ENCODE measurements around the gene CLDN22. TPM values are rescaled to one million over a fixed set of nuclear protein-coding genes. Genes with fewer than 3 reads are reported as not detected.

The CLDN22 gene
- total RNA-seq, 4 donors from 2014 or later: not detected

GRCh38 chr4:183362916-183363542 is 43.0 kb upstream of the CLDN22 start:
- H3K4me3 ChIP-seq: no peak overlapping the region
- TF ChIP-seq EP300 (IDR thresholded peaks at IDR 0.05) (no peak), CTCF (IDR thresholded peaks at IDR 0.05) (no peak), POLR2A (IDR thresholded peaks at IDR 0.05) (no peak)
- no peak overlapping the region for H3K27ac ChIP-seq
- H3K9me3 ChIP-seq: no peaks in the 10 kb centered on the region
- H3K36me3 ChIP-seq: no peaks in the 10 kb centered on the region
- no peaks in the 10 kb centered on the region for H3K27me3 ChIP-seq
- H3K4me1 ChIP-seq: no peaks in the 10 kb centered on the region
- 54 to 55% methylated on average over 15 of the region's 15 CpGs for WGBS, 2 donors
- no peak for DNase-seq (ENCODE audit: low spot score in 2 of 2)

- no peaks in the 10 kb centered on the region for H3K4me1 ChIP-seq
- no peak for DNase-seq (ENCODE audit: low spot score in 2 of 2)
- H3K27ac ChIP-seq: no peak overlapping the region
- WGBS, 2 donors: 65 to 68% methylated on average over 4 of the region's 4 CpGs
- H3K4me3 ChIP-seq: no peak overlapping the region
- no peaks in the 10 kb centered on the region for H3K9me3 ChIP-seq
- no peaks in the 10 kb centered on the region for H3K36me3 ChIP-seq
- no peak for TF ChIP-seq EP300 (IDR thresholded peaks at IDR 0.05)
- TF ChIP-seq POLR2A (IDR thresholded peaks at IDR 0.05): no peak
- TF ChIP-seq CTCF (IDR thresholded peaks at IDR 0.05): no peak
- H3K27me3 ChIP-seq: no peaks in the 10 kb centered on the region
Observed at GRCh38 chr4:183362036-183362435, 42.0 kb upstream of the CLDN22 start.

- H3K4me1 ChIP-seq: no peaks in the 10 kb centered on the region
- DNase-seq (ENCODE audit: low spot score in 2 of 2): no peak
- H3K27me3 ChIP-seq: no peaks in the 10 kb centered on the region
- no peak overlapping the region for H3K4me3 ChIP-seq
- H3K9me3 ChIP-seq: no peaks in the 10 kb centered on the region
- TF ChIP-seq POLR2A (IDR thresholded peaks at IDR 0.05) (no peak), CTCF (IDR thresholded peaks at IDR 0.05) (no peak), EP300 (IDR thresholded peaks at IDR 0.05) (no peak)
- WGBS, 2 donors: 72% methylated on average over 11 of the region's 11 CpGs
- H3K27ac ChIP-seq: no peak overlapping the region
- no peaks in the 10 kb centered on the region for H3K36me3 ChIP-seq
Observed at GRCh38 chr4:183360161-183360919, 40.3 kb upstream of the CLDN22 start.

GRCh38 chr4:183358215-183358755 is 38.2 kb upstream of the CLDN22 start:
- Histone ChIP-seq H3K27ac (no peak overlapping the region), H3K9me3 (no peaks in the 10 kb centered on the region), H3K36me3 (no peaks in the 10 kb centered on the region), H3K4me1 (no peaks in the 10 kb centered on the region), H3K4me3 (no peak overlapping the region), H3K27me3 (no peaks in the 10 kb centered on the region)
- TF ChIP-seq POLR2A (IDR thresholded peaks at IDR 0.05) (no peak), EP300 (IDR thresholded peaks at IDR 0.05) (no peak), CTCF (IDR thresholded peaks at IDR 0.05) (no peak)
- 65 to 73% methylated on average over 13 of the region's 13 CpGs for WGBS, 2 donors
- DNase-seq (ENCODE audit: low spot score in 2 of 2): no peak
